ENCODE data around the gene ARPC4.

Gene ARPC4

GRCh38 chr3:9797196-9797945, 4.5 kb downstream of the ARPC4 start:
- Histone ChIP-seq H3K4me3 (ENCODE audit: low read depth, low read length) (no peak overlapping the region), H3K27me3 (replicated peaks) (no peaks in the 10 kb centered on the region), H3K36me3 (replicated peaks) (peaks cover 59% of the 10 kb centered on the region), H3K27ac (no peak overlapping the region)
- DNase-seq = no peak
- no peak for TF ChIP-seq CTCF (IDR thresholded peaks at IDR 0.05; ENCODE audit: low read depth, low read length, missing control alignments)
- in situ Hi-C loops (cut with HindIII; ENCODE audit: low pct_ligation_motif_present, low sequenced_read_pairs) = no loop called here

GRCh38 chr3:9800529-9800928, 7.6 kb downstream of the ARPC4 start:
- H3K36me3 ChIP-seq (replicated peaks) = peaks cover 76% of the 10 kb centered on the region
- TF ChIP-seq CTCF (IDR thresholded peaks at IDR 0.05; ENCODE audit: low read depth, low read length, missing control alignments) = peak; percentile 47
- in situ Hi-C loops (cut with HindIII; ENCODE audit: low pct_ligation_motif_present, low sequenced_read_pairs) = no loop called here
- no peak for DNase-seq
- H3K27ac ChIP-seq = no peak overlapping the region
- H3K4me3 ChIP-seq (ENCODE audit: low read depth, low read length) = no peak overlapping the region
- H3K27me3 ChIP-seq (replicated peaks) = no peaks in the 10 kb centered on the region

GRCh38 chr3:9803494-9803893, 10.6 kb downstream of the ARPC4 start:
- no peak for TF ChIP-seq CTCF (IDR thresholded peaks at IDR 0.05; ENCODE audit: low read depth, low read length, missing control alignments)
- no peak for DNase-seq
- Histone ChIP-seq H3K36me3 (replicated peaks) (peaks cover 84% of the 10 kb centered on the region), H3K4me3 (ENCODE audit: low read depth, low read length) (no peak overlapping the region), H3K27ac (no peak overlapping the region), H3K27me3 (replicated peaks) (no peaks in the 10 kb centered on the region)
- in situ Hi-C loops (cut with HindIII; ENCODE audit: low pct_ligation_motif_present, low sequenced_read_pairs) = no loop called here

GRCh38 chr3:9804996-9805395, 12.1 kb downstream of the ARPC4 start:
- Histone ChIP-seq H3K27ac (no peak overlapping the region), H3K27me3 (replicated peaks) (no peaks in the 10 kb centered on the region), H3K36me3 (replicated peaks) (peaks cover 73% of the 10 kb centered on the region), H3K4me3 (ENCODE audit: low read depth, low read length) (no peak overlapping the region)
- in situ Hi-C loops (cut with HindIII; ENCODE audit: low pct_ligation_motif_present, low sequenced_read_pairs) = no loop called here
- no peak for DNase-seq
- TF ChIP-seq CTCF (IDR thresholded peaks at IDR 0.05; ENCODE audit: low read depth, low read length, missing control alignments) = no peak

GRCh38 chr3:9806137-9806536, 13.3 kb downstream of the ARPC4 start:
- H3K4me3 ChIP-seq (ENCODE audit: low read depth, low read length) = no peak overlapping the region
- DNase-seq = no peak
- no peaks in the 10 kb centered on the region for H3K27me3 ChIP-seq (replicated peaks)
- peaks cover 63% of the 10 kb centered on the region for H3K36me3 ChIP-seq (replicated peaks)
- H3K27ac ChIP-seq = no peak overlapping the region
- in situ Hi-C loops (cut with HindIII; ENCODE audit: low pct_ligation_motif_present, low sequenced_read_pairs) = no loop called here
- TF ChIP-seq CTCF (IDR thresholded peaks at IDR 0.05; ENCODE audit: low read depth, low read length, missing control alignments) = no peak
